HEK293 (cell line): ENCODE data around the gene DIS3L2.

Experiments used
- CTCF ChIA-PET: fragments of 350-600 bp; formaldehyde crosslinking; extraction: SDS; loops from one replicate; lab custom pipeline; 2021; ENCODE audit warnings: antibody characterized with exemption; lab: Yijun Ruan, JAX
- POLR2A ChIA-PET: fragments of 300-600 bp; formaldehyde crosslinking; extraction: SDS; loops from one replicate; lab custom pipeline; 2020; ENCODE audit warnings: antibody characterized with exemption, inconsistent platforms; lab: Yijun Ruan, JAX
- H3K27ac ChIP-seq: fragments of 200-500 bp; sonication (Bioruptor generic); 2 replicates; pipeline ENCODE4 v1.5.1; 2014; ENCODE audit warnings: low read depth, low read length, control low read depth, inconsistent platforms; ENCODE audit errors: extremely low read depth
- H3K36me3 ChIP-seq, 2 experiments: fragments of 200-500 bp in 1 of 2; sonication (Bioruptor generic) in 1 of 2; 1 replicate in 1 of 2; 2 replicates in 1 of 2; pipeline ENCODE4 v1.5.1; 2014 to 2017; ENCODE audit warnings: inconsistent platforms in 2 of 2, low read length in 2 of 2; ENCODE audit not compliant: control insufficient read depth in 2 of 2, insufficient read depth in 1 of 2
- H3K4me1 ChIP-seq: fragments of 200-500 bp; sonication (Bioruptor generic); 2 replicates; pipeline ENCODE4 v1.5.1; 2014; ENCODE audit warnings: mild to moderate bottlenecking, low read length, inconsistent platforms; ENCODE audit not compliant: control insufficient read depth, insufficient read depth
- H3K4me3 ChIP-seq: 2 replicates; pipeline ENCODE4 v1.5.1; 2011; ENCODE audit warnings: low read depth, mild to moderate bottlenecking, control low read depth, low read length, moderate library complexity
- H3K9me3 ChIP-seq: fragments of 200-500 bp; sonication (Bioruptor generic); 2 replicates; pipeline ENCODE4 v1.5.1; 2014; ENCODE audit warnings: low read depth, low read length, inconsistent platforms; ENCODE audit not compliant: control insufficient read depth, insufficient read depth
- GLI4 ChIP-seq: fragments of 450-650 bp; formaldehyde crosslinking; IDR thresholded peaks from 2 replicates; pipeline ENCODE4 v1.5.1; 2016; ENCODE audit warnings: missing biosample characterization, missing genetic modification characterization
- KLF16 ChIP-seq: fragments of 450-650 bp; formaldehyde crosslinking; IDR thresholded peaks from 2 replicates; pipeline ENCODE4 v1.5.1; 2017; ENCODE audit warnings: missing biosample characterization, missing genetic modification characterization
- YY1 ChIP-seq: fragments of 450-650 bp; formaldehyde crosslinking; IDR thresholded peaks from 2 replicates; pipeline ENCODE4 v1.5.1; 2018; ENCODE audit warnings: missing biosample characterization, missing genetic modification characterization
- ZFP3 ChIP-seq: fragments of 450-650 bp; formaldehyde crosslinking; IDR thresholded peaks from 2 replicates; pipeline ENCODE4 v1.5.1; 2016; ENCODE audit warnings: low read depth, missing biosample characterization, missing genetic modification characterization
- ZNF10 ChIP-seq: fragments of 450-650 bp; formaldehyde crosslinking; IDR thresholded peaks from 2 replicates; pipeline ENCODE4 v1.5.1; 2017; ENCODE audit warnings: missing biosample characterization, missing genetic modification characterization
- ZNF324 ChIP-seq: fragments of 450-650 bp; formaldehyde crosslinking; IDR thresholded peaks from 2 replicates; pipeline ENCODE4 v1.5.1; 2016; ENCODE audit warnings: missing biosample characterization, missing genetic modification characterization
- ZNF433 ChIP-seq: fragments of 450-650 bp; formaldehyde crosslinking; IDR thresholded peaks from 2 replicates; pipeline ENCODE4 v1.5.1; 2016; ENCODE audit warnings: missing biosample characterization, missing genetic modification characterization, low read depth
- ZNF777 ChIP-seq: fragments of 450-650 bp; formaldehyde crosslinking; IDR thresholded peaks from 2 replicates; pipeline ENCODE4 v1.5.1; 2017; ENCODE audit warnings: missing biosample characterization, missing genetic modification characterization, borderline replicate concordance
- TF ChIP-seq, protein P1 (sequence below): fragments of 450-650 bp; formaldehyde crosslinking; IDR thresholded peaks from 2 replicates; pipeline ENCODE4 v1.5.1; 2016; ENCODE audit warnings: missing biosample characterization, missing genetic modification characterization
- TF ChIP-seq, protein P2 (sequence below): fragments of 450-650 bp; formaldehyde crosslinking; IDR thresholded peaks from 2 replicates; pipeline ENCODE4 v1.5.1; 2016; ENCODE audit warnings: missing biosample characterization, missing genetic modification characterization
- TF ChIP-seq, protein P3 (sequence below): fragments of 450-650 bp; formaldehyde crosslinking; IDR thresholded peaks from 2 replicates; pipeline ENCODE4 v1.5.1; 2017; ENCODE audit warnings: missing biosample characterization, missing genetic modification characterization
- TF ChIP-seq, protein P4 (sequence below): fragments of 450-650 bp; formaldehyde crosslinking; IDR thresholded peaks from 2 replicates; pipeline ENCODE4 v1.5.1; 2016; ENCODE audit warnings: missing biosample characterization, missing genetic modification characterization, borderline replicate concordance
- TF ChIP-seq, protein P5 (sequence below): fragments of 450-650 bp; formaldehyde crosslinking; IDR thresholded peaks from 2 replicates; pipeline ENCODE4 v1.5.1; 2016; ENCODE audit warnings: missing biosample characterization, missing genetic modification characterization
- TF ChIP-seq, protein P6 (sequence below): fragments of 450-650 bp; formaldehyde crosslinking; IDR thresholded peaks from 2 replicates; pipeline ENCODE4 v1.5.1; 2016; ENCODE audit warnings: missing biosample characterization, missing genetic modification characterization, low read depth
- TF ChIP-seq, protein P7 (sequence below): fragments of 450-650 bp; formaldehyde crosslinking; IDR thresholded peaks from 2 replicates; pipeline ENCODE4 v1.5.1; 2016; ENCODE audit warnings: missing biosample characterization, missing genetic modification characterization, borderline replicate concordance
- TF ChIP-seq, protein P8 (sequence below): fragments of 450-650 bp; IDR thresholded peaks from 2 replicates; pipeline ENCODE4 v1.5.1; 2018; ENCODE audit warnings: missing biosample characterization, missing genetic modification characterization
- TF ChIP-seq, protein P9 (sequence below): fragments of 450-650 bp; formaldehyde crosslinking; IDR thresholded peaks from 2 replicates; pipeline ENCODE4 v1.5.1; 2016; ENCODE audit warnings: missing biosample characterization, missing genetic modification characterization

The DIS3L2 gene

DNA sequence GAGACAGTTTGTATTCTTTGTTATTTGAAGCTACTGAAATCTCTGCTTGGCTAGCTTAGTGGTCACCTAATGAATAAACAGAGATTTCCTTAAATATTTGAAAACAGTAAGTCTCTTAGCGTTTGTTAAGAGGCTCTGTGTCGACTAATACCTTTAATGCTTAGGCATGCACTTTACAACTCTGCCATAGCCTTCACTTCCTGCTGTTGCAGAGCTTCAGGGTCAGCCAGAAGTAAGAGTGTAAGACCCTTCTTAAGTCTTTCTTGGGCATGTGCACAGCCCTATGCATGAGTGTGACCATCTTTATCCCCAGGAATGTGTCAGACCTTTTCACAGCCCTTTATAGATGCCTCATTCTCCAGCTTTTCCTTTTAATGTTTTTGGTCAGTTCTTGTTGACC is 221.8 kb downstream of the DIS3L2 start (continued):
- TF ChIP-seq, protein P1, sequence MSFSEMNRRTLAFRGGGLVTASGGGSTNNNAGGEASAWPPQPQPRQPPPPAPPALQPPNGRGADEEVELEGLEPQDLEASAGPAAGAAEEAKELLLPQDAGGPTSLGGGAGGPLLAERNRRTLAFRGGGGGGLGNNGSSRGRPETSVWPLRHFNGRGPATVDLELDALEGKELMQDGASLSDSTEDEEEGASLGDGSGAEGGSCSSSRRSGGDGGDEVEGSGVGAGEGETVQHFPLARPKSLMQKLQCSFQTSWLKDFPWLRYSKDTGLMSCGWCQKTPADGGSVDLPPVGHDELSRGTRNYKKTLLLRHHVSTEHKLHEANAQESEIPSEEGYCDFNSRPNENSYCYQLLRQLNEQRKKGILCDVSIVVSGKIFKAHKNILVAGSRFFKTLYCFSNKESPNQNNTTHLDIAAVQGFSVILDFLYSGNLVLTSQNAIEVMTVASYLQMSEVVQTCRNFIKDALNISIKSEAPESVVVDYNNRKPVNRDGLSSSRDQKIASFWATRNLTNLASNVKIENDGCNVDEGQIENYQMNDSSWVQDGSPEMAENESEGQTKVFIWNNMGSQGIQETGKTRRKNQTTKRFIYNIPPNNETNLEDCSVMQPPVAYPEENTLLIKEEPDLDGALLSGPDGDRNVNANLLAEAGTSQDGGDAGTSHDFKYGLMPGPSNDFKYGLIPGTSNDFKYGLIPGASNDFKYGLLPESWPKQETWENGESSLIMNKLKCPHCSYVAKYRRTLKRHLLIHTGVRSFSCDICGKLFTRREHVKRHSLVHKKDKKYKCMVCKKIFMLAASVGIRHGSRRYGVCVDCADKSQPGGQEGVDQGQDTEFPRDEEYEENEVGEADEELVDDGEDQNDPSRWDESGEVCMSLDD (tag by site-specific recombination): no peak
- TF ChIP-seq, protein P2, sequence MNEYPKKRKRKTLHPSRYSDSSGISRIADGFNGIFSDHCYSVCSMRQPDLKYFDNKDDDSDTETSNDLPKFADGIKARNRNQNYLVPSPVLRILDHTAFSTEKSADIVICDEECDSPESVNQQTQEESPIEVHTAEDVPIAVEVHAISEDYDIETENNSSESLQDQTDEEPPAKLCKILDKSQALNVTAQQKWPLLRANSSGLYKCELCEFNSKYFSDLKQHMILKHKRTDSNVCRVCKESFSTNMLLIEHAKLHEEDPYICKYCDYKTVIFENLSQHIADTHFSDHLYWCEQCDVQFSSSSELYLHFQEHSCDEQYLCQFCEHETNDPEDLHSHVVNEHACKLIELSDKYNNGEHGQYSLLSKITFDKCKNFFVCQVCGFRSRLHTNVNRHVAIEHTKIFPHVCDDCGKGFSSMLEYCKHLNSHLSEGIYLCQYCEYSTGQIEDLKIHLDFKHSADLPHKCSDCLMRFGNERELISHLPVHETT: no peak
- no peak for TF ChIP-seq GLI4
- TF ChIP-seq, protein P3, sequence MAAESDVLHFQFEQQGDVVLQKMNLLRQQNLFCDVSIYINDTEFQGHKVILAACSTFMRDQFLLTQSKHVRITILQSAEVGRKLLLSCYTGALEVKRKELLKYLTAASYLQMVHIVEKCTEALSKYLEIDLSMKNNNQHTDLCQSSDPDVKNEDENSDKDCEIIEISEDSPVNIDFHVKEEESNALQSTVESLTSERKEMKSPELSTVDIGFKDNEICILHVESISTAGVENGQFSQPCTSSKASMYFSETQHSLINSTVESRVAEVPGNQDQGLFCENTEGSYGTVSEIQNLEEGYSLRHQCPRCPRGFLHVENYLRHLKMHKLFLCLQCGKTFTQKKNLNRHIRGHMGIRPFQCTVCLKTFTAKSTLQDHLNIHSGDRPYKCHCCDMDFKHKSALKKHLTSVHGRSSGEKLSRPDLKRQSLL (tag by site-specific recombination): no peak
- TF ChIP-seq, protein P4, sequence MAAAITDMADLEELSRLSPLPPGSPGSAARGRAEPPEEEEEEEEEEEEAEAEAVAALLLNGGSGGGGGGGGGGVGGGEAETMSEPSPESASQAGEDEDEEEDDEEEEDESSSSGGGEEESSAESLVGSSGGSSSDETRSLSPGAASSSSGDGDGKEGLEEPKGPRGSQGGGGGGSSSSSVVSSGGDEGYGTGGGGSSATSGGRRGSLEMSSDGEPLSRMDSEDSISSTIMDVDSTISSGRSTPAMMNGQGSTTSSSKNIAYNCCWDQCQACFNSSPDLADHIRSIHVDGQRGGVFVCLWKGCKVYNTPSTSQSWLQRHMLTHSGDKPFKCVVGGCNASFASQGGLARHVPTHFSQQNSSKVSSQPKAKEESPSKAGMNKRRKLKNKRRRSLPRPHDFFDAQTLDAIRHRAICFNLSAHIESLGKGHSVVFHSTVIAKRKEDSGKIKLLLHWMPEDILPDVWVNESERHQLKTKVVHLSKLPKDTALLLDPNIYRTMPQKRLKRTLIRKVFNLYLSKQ (tag by site-specific recombination): no peak
- no peak for TF ChIP-seq ZFP3 (tag by site-specific recombination)
- TF ChIP-seq, protein P5, sequence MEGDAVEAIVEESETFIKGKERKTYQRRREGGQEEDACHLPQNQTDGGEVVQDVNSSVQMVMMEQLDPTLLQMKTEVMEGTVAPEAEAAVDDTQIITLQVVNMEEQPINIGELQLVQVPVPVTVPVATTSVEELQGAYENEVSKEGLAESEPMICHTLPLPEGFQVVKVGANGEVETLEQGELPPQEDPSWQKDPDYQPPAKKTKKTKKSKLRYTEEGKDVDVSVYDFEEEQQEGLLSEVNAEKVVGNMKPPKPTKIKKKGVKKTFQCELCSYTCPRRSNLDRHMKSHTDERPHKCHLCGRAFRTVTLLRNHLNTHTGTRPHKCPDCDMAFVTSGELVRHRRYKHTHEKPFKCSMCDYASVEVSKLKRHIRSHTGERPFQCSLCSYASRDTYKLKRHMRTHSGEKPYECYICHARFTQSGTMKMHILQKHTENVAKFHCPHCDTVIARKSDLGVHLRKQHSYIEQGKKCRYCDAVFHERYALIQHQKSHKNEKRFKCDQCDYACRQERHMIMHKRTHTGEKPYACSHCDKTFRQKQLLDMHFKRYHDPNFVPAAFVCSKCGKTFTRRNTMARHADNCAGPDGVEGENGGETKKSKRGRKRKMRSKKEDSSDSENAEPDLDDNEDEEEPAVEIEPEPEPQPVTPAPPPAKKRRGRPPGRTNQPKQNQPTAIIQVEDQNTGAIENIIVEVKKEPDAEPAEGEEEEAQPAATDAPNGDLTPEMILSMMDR (tag by site-specific recombination): no peak
- no peak for TF ChIP-seq YY1
- TF ChIP-seq, protein P6, sequence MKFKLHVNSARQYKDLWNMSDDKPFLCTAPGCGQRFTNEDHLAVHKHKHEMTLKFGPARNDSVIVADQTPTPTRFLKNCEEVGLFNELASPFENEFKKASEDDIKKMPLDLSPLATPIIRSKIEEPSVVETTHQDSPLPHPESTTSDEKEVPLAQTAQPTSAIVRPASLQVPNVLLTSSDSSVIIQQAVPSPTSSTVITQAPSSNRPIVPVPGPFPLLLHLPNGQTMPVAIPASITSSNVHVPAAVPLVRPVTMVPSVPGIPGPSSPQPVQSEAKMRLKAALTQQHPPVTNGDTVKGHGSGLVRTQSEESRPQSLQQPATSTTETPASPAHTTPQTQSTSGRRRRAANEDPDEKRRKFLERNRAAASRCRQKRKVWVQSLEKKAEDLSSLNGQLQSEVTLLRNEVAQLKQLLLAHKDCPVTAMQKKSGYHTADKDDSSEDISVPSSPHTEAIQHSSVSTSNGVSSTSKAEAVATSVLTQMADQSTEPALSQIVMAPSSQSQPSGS (tag by site-specific recombination): no peak
- no peak for TF ChIP-seq ZNF10 (tag by site-specific recombination)
- TF ChIP-seq, protein P7, sequence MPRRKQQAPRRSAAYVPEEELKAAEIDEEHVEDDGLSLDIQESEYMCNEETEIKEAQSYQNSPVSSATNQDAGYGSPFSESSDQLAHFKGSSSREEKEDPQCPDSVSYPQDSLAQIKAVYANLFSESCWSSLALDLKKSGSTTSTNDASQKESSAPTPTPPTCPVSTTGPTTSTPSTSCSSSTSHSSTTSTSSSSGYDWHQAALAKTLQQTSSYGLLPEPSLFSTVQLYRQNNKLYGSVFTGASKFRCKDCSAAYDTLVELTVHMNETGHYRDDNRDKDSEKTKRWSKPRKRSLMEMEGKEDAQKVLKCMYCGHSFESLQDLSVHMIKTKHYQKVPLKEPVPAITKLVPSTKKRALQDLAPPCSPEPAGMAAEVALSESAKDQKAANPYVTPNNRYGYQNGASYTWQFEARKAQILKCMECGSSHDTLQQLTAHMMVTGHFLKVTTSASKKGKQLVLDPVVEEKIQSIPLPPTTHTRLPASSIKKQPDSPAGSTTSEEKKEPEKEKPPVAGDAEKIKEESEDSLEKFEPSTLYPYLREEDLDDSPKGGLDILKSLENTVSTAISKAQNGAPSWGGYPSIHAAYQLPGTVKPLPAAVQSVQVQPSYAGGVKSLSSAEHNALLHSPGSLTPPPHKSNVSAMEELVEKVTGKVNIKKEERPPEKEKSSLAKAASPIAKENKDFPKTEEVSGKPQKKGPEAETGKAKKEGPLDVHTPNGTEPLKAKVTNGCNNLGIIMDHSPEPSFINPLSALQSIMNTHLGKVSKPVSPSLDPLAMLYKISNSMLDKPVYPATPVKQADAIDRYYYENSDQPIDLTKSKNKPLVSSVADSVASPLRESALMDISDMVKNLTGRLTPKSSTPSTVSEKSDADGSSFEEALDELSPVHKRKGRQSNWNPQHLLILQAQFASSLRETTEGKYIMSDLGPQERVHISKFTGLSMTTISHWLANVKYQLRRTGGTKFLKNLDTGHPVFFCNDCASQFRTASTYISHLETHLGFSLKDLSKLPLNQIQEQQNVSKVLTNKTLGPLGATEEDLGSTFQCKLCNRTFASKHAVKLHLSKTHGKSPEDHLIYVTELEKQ (tag by site-specific recombination): no peak

DNA sequence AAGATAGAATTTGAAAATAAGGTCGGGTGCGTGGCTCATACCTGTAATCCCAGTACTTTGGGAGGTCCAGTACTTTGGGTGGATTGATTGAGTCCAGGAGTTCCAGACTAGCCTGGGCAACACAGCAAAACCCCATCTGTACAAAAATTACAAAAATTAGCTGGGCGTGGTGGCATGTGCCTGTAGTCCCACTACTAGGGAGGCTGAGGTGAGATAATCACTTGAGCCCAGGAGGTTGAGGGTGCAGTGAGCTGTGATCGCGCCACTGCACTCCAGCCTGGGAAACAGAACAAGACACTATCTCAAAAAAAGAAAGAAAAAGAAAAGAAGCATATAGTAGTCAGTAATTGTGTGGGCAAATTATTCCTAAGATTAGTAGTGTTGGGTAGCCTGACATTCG is 222.8 kb downstream of the DIS3L2 start:
- Histone ChIP-seq H3K27ac (no peak overlapping the region), H3K9me3 (no peaks in the 10 kb centered on the region), H3K36me3 (no peaks in the 10 kb centered on the region), H3K4me3 (no peak overlapping the region), H3K4me1 (no peaks in the 10 kb centered on the region)
- CTCF ChIA-PET: no interaction called here
- POLR2A ChIA-PET: no interaction called here
- TF ChIP-seq KLF16 (tag by site-specific recombination) (no peak), ZFP3 (tag by site-specific recombination) (no peak), ZNF324 (tag by site-specific recombination) (no peak), ZNF433 (no peak), ZNF777 (tag by site-specific recombination) (no peak)
- TF ChIP-seq, protein P8, sequence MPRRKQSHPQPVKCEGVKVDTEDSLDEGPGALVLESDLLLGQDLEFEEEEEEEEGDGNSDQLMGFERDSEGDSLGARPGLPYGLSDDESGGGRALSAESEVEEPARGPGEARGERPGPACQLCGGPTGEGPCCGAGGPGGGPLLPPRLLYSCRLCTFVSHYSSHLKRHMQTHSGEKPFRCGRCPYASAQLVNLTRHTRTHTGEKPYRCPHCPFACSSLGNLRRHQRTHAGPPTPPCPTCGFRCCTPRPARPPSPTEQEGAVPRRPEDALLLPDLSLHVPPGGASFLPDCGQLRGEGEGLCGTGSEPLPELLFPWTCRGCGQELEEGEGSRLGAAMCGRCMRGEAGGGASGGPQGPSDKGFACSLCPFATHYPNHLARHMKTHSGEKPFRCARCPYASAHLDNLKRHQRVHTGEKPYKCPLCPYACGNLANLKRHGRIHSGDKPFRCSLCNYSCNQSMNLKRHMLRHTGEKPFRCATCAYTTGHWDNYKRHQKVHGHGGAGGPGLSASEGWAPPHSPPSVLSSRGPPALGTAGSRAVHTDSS (tag by site-specific recombination): no peak
- TF ChIP-seq, protein P9, sequence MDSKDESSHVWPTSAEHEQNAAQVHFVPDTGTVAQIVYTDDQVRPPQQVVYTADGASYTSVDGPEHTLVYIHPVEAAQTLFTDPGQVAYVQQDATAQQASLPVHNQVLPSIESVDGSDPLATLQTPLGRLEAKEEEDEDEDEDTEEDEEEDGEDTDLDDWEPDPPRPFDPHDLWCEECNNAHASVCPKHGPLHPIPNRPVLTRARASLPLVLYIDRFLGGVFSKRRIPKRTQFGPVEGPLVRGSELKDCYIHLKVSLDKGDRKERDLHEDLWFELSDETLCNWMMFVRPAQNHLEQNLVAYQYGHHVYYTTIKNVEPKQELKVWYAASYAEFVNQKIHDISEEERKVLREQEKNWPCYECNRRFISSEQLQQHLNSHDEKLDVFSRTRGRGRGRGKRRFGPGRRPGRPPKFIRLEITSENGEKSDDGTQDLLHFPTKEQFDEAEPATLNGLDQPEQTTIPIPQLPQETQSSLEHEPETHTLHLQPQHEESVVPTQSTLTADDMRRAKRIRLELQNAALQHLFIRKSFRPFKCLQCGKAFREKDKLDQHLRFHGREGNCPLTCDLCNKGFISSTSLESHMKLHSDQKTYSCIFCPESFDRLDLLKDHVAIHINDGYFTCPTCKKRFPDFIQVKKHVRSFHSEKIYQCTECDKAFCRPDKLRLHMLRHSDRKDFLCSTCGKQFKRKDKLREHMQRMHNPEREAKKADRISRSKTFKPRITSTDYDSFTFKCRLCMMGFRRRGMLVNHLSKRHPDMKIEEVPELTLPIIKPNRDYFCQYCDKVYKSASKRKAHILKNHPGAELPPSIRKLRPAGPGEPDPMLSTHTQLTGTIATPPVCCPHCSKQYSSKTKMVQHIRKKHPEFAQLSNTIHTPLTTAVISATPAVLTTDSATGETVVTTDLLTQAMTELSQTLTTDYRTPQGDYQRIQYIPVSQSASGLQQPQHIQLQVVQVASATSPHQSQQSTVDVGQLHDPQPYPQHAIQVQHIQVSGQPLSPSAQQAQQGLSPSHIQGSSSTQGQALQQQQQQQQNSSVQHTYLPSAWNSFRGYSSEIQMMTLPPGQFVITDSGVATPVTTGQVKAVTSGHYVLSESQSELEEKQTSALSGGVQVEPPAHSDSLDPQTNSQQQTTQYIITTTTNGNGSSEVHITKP: no peak
